Activated T-cell treated with anti-CD3 and anti-CD28 coated beads, Interleukin-2, amount 50 U/mL, for 72 hours (primary cell): ENCODE data around the gene RASGEF1C. TPM values are rescaled to one million over a fixed set of nuclear protein-coding genes. Genes with fewer than 3 reads are reported as not detected.

Experiments used
- total RNA-seq, 2 donors: library from RNA; stranded (reverse); gene quantifications; one replicate each; pipeline ENCODE4 v1.2.3, GENCODE V29; 2022

RASGEF1C gene
- total RNA-seq, 2 donors from 2014 or later = not detected

Other genes starting within 250 kb of the RASGEF1C start
- gene RNF130, start 137.5 kb downstream of the RASGEF1C start, total RNA-seq = 10 to 100 TPM; 17.7 to 23.6 TPM
- 10 to 100 TPM; 39.7 to 50.3 TPM for gene MAPK9, start 82.9 kb upstream of the RASGEF1C start, total RNA-seq
- gene GFPT2, start 144.1 kb upstream of the RASGEF1C start, total RNA-seq = under 1 TPM; 0.39 to 0.70 TPM